MM.1S (cell line): ENCODE data around the gene TUBA8.

Source experiments
- CTCF ChIP-seq: fragments of 300-600 bp; sonication (generic); IDR thresholded peaks from 2 replicates; pipeline ENCODE4 v1.5.1; 2016; ENCODE audit warnings: antibody characterized with exemption, low read length, mixed read lengths
- EZH2 ChIP-seq: fragments of 300-600 bp; sonication (generic); optimal IDR thresholded peaks from 2 replicates; pipeline ENCODE3; 2017; ENCODE audit warnings: low read depth, mild to moderate bottlenecking, antibody characterized with exemption, low read length, mixed read lengths
- EZH2phosphoT487 ChIP-seq: fragments of 300-600 bp; sonication (generic); IDR thresholded peaks from 2 replicates; pipeline ENCODE4 v1.6.1; 2018; ENCODE audit warnings: antibody characterized with exemption, low read length

GRCh38 chr22:18133452-18133851 lies 22.8 kb downstream of the TUBA8 start:
- TF ChIP-seq CTCF (no peak), EZH2phosphoT487 (no peak), EZH2 (no peak)
